GM21447 (cell line): ENCODE data around the gene IPP.
"Not testable (repeated sequence)": the region's sequence is repeated elsewhere in the genome, so short reads cannot be mapped to it uniquely, and the experiment has no call there.

ENCODE experiments used
- ATAC-seq: cut with Tn5 transposase; IDR thresholded peaks from one replicate; pipeline ENCODE4 v1.9.1; 2021; ENCODE audit not compliant: unreplicated experiment

Gene IPP

GRCh38 chr1:45685308-45686014 is 65.0 kb downstream of the IPP start:
- ATAC-seq, result no peak

DNA sequence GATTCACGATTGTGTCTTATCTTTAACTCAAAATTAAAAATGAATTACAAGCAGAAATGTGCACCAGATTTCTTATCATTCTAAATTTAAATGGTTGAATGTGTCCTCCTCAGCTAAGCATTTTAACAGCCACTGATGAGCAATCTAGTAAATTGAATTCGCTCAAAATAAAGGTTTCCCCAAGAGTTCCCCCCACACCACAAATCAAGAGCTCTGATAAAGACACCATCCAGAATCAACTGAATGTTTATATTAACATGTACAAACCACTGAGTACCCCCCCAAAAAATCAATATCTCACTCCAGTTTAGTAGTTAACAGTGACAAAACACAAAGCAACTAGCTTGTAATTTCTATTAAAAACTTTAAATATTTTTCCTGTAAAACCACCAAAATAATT is 66.1 kb downstream of the IPP start:
- ATAC-seq, result no peak

DNA sequence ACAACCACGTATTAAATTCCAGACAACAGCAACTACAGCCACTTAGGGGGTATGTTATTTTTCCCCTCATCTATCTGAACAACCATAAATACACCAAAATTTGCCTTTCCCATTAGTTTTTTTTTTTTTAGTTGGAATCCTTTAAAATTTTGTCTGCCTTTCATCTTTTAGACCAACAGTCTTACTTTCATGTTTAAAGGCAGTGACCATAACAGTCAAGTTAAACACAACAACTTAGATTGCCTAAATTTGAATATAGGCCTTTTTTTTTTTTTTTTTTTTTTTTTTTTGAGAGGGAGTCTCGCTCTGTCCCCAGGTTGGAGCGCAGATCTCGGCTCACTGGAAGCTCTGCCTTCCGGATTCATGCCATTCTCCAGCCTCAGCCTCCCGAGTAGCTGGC is 67.5 kb downstream of the IPP start:
- no peak for ATAC-seq

- ATAC-seq, result no peak
Observed at GRCh38 chr1:45679123-45679522, 71.3 kb downstream of the IPP start.

DNA sequence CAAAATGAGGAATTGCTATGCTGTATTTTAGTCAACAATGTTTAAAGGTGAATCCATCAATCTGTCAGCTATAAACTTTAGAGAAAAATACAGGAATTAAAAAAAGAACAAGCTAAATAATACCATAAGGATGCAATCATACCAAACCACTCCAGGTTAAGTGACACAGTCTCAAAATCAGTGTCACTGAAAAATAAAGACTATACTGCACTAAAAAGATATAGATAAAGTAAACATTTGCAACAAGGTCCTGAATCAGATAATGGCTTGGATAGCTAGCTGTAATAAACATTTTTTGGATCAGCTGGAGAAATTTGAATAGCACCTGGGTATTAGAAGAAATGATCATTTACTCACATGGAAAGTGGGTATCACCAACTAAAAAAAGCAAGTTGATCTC is 72.0 kb downstream of the IPP start:
- ATAC-seq, result no peak

GRCh38 chr1:45677751-45678245 is 72.7 kb downstream of the IPP start:
- ATAC-seq, result no peak

GRCh38 chr1:45676553-45676952 is 73.9 kb downstream of the IPP start:
- ATAC-seq, result not testable (repeated sequence)

DNA sequence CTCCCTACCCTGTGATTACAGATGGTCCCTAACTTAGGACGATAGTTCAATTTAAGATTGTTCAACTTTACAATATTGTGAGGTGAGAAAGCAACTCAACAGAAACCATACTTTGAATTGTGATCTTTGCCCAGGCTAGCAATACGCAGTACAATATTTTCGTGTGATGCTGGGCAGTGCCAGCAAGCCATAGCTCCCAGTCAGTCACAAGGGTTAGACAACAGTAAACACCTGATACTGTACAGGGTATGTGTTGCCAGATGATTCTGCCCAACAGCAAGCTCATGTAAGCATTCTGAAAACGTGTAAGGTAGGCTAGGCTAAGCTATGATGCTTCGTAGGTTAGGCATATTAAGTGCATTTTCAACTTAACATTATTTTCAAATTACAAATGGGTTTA is 76.0 kb downstream of the IPP start:
- no peak for ATAC-seq

GRCh38 chr1:45673956-45674355 is 76.5 kb downstream of the IPP start:
- ATAC-seq, result no peak

- no peak for ATAC-seq
Observed at GRCh38 chr1:45669859-45670655, 80.4 kb downstream of the IPP start.

- no peak for ATAC-seq
Observed at GRCh38 chr1:45669379-45669778, 81.1 kb downstream of the IPP start.

GRCh38 chr1:45668526-45668925 is 81.9 kb downstream of the IPP start:
- ATAC-seq, result no peak

DNA sequence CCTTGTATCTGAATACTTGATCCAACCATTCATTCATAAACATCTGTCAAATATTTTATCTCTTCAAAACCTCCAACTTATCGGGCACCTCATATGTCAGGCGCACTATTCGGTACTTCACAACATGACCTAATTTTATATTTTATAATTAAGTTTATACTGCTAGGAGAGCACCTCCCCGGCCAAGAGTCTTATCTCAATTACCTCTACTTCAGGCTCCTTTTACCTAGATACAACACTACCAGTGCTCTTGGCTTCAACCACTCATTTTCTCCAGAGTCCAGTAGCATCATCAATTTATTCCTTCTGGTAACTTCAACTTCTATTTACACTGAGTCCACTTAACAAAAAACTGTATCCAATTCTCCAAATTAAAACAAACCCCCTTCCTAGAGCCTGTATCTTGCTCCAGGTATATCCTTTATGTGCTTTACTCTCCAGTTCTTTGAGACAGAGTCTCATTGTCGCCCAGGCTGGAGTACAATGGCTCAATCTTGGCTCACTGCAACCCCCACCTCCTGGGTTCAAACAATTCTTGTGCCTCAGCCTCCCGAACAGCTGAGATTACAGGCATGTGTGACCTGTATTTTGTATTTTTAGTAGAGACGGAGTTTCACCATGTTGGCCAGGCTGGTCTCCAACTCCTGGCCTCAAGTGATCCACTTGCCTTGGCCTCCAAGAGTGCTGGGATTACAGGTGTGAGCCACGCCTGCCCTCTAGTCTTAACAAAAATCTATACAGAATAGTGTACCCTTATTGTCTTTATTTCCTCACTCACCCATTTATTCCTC is 82.9 kb downstream of the IPP start:
- ATAC-seq, result no peak

DNA sequence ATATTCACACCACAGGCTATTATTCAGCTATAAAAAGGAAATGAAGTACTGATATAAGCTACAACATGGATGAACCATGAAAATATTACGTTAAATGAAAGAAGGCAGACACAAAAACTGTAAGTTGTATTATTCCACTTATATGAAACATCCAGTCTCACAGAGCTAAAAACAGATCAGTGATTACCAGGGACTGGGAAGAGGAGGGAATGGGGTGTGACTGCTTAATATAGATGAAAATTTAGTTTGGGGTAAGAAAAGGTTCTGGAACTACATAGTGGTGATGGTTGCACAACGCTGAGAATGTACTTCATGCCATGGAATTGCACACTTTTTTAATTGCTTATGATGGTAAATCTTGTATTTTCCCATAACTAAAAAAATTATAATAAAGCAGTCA is 83.6 kb downstream of the IPP start:
- ATAC-seq, result no peak

GRCh38 chr1:45660336-45660735 is 90.1 kb downstream of the IPP start:
- ATAC-seq, result no peak

DNA sequence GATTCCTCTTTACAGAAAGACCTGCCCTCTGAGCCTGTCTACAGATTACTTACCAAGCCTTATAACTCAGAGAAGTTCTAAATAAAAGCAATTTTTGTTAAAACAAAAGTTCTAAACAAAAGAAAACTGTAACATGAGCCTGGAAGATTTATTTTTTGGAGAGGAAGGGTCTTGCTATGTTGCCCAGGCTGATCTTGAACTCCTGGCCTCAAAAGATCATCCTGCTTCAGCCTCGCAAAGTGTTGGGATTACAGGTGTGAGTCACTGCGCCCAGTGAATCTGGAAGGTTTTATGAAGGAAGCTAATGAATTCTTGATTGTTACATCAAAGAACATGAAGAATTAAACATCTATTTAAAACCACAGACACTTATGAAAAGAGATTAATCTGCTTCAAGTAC is 91.2 kb downstream of the IPP start:
- no peak for ATAC-seq

GRCh38 chr1:45658171-45658570 is 92.3 kb downstream of the IPP start:
- no peak for ATAC-seq

DNA sequence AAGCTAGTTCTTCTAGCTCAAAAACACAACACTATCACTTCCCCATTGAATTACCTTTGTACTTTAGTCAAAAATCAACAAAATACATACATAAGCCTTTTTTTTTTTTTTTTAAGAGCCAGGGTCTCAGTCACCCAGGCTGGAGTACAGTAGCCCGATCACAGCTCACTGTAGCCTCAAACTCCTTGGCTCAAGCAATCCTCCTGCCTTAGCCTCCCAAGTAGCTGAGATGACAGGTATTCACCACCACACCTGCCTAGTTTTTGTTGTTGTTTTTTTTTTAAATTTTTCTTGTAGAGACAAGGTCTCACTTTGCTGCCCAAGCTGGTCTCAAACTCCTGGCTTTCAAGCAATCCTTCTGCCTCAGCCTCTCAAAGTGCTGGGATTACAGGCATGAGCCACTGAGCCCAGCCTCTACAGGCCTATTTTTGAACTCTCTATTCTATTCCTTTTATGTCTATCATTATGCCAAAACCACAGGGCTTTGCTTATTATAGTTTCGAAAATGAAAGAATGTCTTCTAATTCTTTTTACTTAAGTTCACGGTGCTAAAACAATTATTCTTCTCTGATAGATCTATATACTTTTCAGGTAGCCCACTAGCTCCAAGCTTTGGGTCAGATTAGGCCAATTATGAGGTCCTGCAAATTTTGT is 93.8 kb downstream of the IPP start:
- ATAC-seq, result no peak

- no peak for ATAC-seq
Observed at GRCh38 chr1:45654540-45655280, 95.7 kb downstream of the IPP start.
